ENCODE results near the gene TNFAIP1.

DNA sequence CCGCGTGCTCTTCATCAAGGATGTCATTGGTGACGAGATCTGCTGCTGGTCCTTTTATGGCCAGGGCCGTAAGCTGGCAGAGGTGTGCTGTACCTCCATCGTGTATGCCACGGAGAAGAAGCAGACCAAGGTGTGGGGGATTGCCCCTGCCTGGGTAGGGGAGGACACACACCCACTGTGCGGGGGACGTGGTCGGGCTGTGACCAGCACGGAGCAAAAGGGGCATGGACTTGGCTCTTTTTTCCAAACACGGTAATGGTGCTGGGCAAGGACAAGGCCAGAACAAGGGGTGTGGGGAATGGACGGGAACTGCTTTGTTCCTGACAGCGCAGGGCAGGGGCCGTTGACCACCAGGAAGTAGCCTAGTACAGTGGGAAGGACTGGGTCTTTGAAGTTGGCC is 6.8 kb downstream of the TNFAIP1 start:
- TF ChIP-seq, protein P1, sequence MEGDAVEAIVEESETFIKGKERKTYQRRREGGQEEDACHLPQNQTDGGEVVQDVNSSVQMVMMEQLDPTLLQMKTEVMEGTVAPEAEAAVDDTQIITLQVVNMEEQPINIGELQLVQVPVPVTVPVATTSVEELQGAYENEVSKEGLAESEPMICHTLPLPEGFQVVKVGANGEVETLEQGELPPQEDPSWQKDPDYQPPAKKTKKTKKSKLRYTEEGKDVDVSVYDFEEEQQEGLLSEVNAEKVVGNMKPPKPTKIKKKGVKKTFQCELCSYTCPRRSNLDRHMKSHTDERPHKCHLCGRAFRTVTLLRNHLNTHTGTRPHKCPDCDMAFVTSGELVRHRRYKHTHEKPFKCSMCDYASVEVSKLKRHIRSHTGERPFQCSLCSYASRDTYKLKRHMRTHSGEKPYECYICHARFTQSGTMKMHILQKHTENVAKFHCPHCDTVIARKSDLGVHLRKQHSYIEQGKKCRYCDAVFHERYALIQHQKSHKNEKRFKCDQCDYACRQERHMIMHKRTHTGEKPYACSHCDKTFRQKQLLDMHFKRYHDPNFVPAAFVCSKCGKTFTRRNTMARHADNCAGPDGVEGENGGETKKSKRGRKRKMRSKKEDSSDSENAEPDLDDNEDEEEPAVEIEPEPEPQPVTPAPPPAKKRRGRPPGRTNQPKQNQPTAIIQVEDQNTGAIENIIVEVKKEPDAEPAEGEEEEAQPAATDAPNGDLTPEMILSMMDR (conservative IDR thresholded peaks at IDR 0.05; ENCODE audit: low read depth, low read length): no peak
- no peak for TF ChIP-seq SMC3 (IDR thresholded peaks at IDR 0.05; ENCODE audit: low read depth, low read length)
- no peak for TF ChIP-seq POLR2A (IDR thresholded peaks at IDR 0.05; ENCODE audit: low read depth, low read length)

All from IMR-90 (cell line).